ENCODE results near the gene ALOXE3.

The ALOXE3 gene

DNA sequence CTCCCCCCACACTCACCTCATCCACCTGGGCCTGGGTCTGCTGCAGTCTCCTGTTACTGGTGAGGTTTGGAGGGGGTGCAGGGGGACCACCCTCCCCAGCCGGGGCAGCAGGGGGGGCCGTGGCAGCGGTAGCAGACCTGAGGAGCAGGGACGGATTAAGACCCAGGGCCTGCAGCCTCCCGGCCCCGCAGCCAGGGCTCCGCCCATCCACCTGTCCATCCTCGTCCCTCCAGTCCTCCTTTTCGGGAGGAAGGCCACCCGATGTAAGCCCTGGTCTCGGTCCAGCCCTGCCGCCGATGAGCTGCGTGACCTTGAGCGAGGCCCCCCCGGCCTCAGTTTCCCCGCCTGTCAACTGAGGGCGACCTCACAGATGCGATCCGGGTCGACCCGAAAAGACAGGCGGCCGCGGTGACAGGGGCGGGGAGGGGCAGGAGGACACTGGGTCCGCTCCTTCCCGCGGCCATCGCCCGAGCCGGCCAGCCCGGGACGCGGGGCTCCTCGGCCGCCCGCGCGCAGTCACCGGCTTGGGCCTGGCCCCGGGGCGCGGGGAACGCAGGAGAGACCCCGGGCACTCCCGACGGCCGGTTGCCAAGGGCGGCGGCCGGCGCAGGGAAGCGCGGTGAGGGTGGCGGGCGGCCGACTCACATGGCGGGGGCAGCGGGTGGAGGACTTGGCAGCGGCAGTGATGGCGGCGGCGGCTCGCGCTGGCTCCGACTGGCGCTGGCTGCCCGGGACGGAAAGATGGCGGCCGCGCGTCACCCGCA lies 44.1 kb upstream of the ALOXE3 start, which contains the start of gene VAMP2:
Gene VAMP2, minus strand, starts transcription at position 716 of the 764 bp plus-strand sequence. Its CDS starts 69 bp downstream, at position 647.
- peak within 1 kb of the TSS; percentile 99 to 100 for H3K27ac ChIP-seq
- TF ChIP-seq, protein P1, sequence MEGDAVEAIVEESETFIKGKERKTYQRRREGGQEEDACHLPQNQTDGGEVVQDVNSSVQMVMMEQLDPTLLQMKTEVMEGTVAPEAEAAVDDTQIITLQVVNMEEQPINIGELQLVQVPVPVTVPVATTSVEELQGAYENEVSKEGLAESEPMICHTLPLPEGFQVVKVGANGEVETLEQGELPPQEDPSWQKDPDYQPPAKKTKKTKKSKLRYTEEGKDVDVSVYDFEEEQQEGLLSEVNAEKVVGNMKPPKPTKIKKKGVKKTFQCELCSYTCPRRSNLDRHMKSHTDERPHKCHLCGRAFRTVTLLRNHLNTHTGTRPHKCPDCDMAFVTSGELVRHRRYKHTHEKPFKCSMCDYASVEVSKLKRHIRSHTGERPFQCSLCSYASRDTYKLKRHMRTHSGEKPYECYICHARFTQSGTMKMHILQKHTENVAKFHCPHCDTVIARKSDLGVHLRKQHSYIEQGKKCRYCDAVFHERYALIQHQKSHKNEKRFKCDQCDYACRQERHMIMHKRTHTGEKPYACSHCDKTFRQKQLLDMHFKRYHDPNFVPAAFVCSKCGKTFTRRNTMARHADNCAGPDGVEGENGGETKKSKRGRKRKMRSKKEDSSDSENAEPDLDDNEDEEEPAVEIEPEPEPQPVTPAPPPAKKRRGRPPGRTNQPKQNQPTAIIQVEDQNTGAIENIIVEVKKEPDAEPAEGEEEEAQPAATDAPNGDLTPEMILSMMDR (IDR thresholded peaks at IDR 0.05) = no peak
- peak; percentile 83 for DNase-seq (ENCODE audit: low spot score)
- peak within 1 kb of the TSS; percentile 96 for H3K4me3 ChIP-seq

- TF ChIP-seq, protein P1 (IDR thresholded peaks at IDR 0.05) = no peak
- peak overlapping the region; percentile 99 to 100 for H3K27ac ChIP-seq
- H3K4me3 ChIP-seq = peak overlapping the region; percentile 96
- DNase-seq (ENCODE audit: low spot score) = peak; percentile 74
These were observed 43.2 kb upstream of the ALOXE3 start for GRCh38 chr17:8161289-8162232.

DNA sequence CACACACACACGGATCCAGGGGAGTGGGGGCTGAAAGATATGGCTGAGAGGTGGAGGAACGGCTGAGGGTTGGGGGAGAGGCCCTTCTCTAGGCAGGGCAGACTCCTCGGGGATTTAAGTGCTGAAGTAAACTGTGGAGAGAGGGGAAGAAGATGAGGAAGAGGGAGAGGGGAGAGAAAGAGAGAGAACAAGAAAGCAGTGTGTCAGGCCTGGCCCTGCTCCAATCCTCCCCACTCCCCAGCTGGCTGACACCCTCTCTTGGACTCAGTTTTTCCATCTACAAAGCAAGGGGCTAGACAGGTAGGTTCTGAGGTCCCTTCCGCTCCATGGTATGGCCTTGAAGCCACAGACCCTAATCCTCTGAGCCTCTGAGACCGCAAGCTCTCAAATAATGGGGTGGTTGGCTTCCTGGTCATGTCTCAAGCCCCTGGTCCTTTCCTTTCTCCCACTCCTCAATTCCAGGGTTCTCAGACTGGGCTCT lies 42.5 kb upstream of the ALOXE3 start:
- DNase-seq (ENCODE audit: low spot score) = peak; percentile 69
- peak overlapping the region; percentile 99 to 100 for H3K27ac ChIP-seq
- TF ChIP-seq, protein P1 (IDR thresholded peaks at IDR 0.05) = no peak
- H3K4me3 ChIP-seq = peak overlapping the region; percentile 96

- Histone ChIP-seq H3K27ac (peak overlapping the region; percentile 99 to 100), H3K4me3 (no peak overlapping the region)
- no peak for DNase-seq (ENCODE audit: low spot score)
- TF ChIP-seq, protein P1 (IDR thresholded peaks at IDR 0.05) = no peak
These were observed 41.9 kb upstream of the ALOXE3 start for GRCh38 chr17:8160224-8160577.

DNA sequence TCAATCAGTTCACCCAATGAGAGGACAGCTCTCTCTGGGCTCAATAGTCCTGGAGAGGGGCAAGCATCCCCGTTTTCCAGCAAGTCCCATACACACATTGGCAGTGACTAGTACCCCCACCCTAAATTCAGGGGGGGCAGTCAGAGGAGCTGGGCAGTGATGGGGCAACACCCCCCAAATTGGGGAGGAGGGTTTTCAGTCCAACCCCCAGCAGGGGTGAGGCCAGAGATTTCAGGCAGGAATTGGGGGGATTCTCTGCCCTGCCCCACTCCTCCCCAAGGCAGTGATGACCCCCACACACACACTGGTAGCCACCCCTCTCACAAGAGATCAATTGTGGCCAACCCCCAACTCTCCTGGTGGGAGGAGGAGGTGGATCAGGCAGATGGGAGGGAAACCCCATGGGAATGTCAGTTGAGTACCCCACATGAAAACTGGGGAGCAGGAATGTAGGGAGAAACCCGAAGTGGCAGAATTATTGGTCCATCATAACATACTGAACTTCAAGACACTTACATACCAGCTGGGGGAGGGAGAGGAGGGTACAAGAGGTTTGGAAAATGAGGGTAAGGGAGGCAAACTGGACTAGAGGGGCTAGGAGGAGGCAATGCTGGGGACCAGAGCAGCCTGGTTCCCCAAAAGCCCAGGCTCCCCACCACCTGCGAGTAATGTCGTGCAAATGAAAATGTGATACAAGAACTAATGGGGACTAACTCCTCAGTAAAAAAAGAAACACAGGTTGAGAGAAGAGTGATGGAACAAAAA lies 41.3 kb upstream of the ALOXE3 start:
- peak overlapping the region; percentile 37 to 100 for H3K27ac ChIP-seq
- DNase-seq (ENCODE audit: low spot score) = peak; percentile 78
- TF ChIP-seq, protein P1 (IDR thresholded peaks at IDR 0.05) = no peak
- no peak overlapping the region for H3K4me3 ChIP-seq

- TF ChIP-seq, protein P1 (IDR thresholded peaks at IDR 0.05) = no peak
- no peak for DNase-seq (ENCODE audit: low spot score)
- Histone ChIP-seq H3K4me3 (no peak overlapping the region), H3K27ac (peak overlapping the region; percentile 37 to 100)
These were observed 40.7 kb upstream of the ALOXE3 start for GRCh38 chr17:8159032-8159400.

Data from coronary artery (tissue), 2 donors.